GM12865 (cell line): ENCODE data around the gene FRMD4A.

Experiments
- DNase-seq: peaks from one replicate; pipeline ENCODE4 v3.0.0; 2010; ENCODE audit warnings: low read depth
- H3K4me3 ChIP-seq: 2 replicates; pipeline ENCODE4 v1.5.1; 2011; ENCODE audit warnings: mild to moderate bottlenecking, low read depth, low read length, control low read depth
- TF ChIP-seq, protein P1 (sequence below): IDR thresholded peaks from 2 replicates; pipeline ENCODE4 v1.5.1; 2011; ENCODE audit warnings: low read length, control low read depth, low read depth, inconsistent platforms; ENCODE audit not compliant: insufficient read depth; ENCODE audit errors: missing control alignments

The FRMD4A gene

DNA sequence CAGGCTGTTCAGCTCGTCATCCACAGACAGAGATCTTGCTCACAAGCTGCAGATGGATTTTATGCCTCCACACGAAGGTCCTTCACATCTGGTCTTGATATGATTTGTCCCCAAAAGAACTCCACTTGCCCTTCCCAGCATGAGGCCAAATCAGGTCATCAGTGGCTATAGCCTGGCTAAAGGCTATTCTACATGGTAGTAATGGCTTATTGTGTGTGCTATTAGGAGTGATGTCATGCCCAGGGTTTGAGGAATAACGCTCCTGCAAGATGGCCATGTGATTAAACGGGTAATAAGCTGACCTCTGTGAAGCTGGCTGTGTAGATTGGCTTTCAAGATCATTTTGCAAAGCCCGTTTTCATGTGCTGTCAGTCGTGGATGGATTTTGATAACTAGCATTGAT, 313.8 kb downstream of the FRMD4A start:
- TF ChIP-seq, protein P1, sequence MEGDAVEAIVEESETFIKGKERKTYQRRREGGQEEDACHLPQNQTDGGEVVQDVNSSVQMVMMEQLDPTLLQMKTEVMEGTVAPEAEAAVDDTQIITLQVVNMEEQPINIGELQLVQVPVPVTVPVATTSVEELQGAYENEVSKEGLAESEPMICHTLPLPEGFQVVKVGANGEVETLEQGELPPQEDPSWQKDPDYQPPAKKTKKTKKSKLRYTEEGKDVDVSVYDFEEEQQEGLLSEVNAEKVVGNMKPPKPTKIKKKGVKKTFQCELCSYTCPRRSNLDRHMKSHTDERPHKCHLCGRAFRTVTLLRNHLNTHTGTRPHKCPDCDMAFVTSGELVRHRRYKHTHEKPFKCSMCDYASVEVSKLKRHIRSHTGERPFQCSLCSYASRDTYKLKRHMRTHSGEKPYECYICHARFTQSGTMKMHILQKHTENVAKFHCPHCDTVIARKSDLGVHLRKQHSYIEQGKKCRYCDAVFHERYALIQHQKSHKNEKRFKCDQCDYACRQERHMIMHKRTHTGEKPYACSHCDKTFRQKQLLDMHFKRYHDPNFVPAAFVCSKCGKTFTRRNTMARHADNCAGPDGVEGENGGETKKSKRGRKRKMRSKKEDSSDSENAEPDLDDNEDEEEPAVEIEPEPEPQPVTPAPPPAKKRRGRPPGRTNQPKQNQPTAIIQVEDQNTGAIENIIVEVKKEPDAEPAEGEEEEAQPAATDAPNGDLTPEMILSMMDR, result no peak
- no peak for DNase-seq
- H3K4me3 ChIP-seq, result no peak overlapping the region

DNA sequence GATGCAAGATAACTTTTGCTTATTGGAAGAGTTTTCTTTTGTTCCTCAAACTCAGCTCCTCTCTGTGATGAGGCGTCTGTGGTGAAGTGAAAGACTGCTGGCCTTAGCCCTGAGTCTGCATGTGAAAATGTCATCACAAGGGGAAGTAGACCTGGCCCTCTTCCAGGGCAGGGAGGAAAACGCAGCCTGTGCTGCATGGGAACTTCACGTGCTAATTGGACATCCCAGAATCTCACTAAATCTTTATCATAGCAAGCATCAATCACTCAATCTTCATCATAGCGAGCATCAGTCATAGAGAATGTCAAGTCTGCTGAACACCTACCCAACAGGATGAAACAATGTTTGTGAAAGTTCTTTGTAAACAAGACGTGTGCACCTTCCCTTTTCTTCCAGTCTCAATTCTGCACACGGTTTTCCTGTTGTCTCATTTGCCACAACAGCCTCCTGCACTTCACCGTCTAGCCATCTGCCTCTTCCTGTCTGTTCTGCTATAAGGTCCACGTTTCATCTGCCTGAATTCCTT, 314.6 kb downstream of the FRMD4A start:
- DNase-seq, result peak; percentile 71
- no peak overlapping the region; the same call in none of the 2 replicates for H3K4me3 ChIP-seq
- TF ChIP-seq, protein P1, result no peak

DNA sequence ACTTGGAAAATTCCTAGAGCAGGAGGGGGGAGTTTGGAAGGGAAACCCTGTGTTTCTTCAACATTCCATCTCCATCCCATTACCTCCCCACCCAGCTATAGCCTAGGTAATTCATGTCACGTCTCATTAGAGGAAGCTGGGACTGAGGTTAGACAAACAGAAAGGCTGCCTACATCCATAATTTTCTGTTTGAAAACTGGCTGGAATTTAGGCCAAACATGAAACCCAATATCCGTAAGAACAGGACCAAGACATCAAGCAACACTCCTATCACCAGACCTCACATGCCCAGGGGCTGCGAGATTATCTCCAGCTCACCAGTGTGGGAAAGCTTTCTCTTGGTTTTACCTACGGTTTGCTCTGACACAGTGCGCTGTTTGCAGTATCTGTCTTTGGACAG, 316.3 kb downstream of the FRMD4A start:
- TF ChIP-seq, protein P1, result no peak
- no peak for DNase-seq
- no peak overlapping the region for H3K4me3 ChIP-seq

DNA sequence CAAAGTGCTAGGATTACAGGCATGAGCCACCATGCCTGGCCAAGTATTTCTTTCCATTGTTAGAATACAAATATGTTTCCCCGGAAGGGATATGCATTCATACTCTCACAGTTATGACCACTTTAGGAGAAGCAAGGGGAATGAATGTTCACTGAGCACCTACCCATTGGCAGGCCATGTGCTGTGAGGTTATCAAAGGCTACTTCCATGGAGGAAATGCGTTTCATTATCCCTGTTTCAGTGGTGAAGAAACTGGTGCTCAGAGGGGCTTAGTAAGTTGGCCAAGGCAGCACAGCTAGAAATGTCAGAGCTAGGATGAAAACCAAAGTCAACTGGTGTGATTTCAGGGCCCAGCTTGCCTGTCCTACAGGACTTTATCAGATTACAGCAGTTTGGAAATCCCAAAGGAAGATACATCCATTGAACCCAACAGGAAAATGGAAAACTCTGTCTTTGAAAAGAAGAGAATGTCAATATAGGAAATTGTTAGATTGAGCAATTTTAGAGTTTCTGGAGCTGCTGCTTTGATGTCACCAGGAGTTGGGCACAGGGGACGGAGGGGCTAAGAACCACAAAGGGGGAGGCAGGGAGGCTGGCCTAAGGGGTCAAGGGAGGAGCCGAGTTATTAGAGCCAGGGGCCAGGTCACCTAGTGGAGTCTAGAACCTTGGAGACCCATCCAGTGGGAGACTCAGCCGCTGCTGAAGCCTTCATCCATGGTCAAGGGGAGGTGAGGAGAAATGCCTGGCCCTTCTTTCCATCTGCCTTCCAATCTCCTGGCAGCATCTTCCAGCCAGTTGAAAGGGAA, 319.8 kb downstream of the FRMD4A start:
- H3K4me3 ChIP-seq, result no peak overlapping the region
- no peak for DNase-seq
- TF ChIP-seq, protein P1, result no peak

DNA sequence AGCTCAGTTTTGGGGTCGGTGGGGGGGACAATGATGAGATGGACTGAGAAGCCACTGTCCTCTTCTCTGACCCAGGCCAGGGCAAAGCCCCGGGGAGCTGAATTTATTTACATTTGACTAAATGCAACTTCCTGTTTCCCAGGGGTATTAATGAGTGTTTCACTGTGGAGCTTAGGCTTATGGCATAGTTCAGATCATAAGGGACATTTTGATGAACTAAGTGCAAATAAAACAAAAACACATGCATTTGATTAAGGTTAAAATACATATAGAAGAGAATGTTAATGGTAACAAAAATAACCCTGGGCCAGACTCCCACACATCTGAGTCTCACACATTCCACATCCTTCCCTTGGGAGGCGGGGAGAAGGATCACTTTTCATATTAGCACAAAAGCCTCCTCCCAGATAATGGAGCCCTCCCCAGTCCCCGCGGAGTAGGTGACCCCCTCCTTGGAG, 320.6 kb downstream of the FRMD4A start:
- DNase-seq, result peak; percentile 84
- peak overlapping the region; percentile 74 for H3K4me3 ChIP-seq
- TF ChIP-seq, protein P1, result no peak

DNA sequence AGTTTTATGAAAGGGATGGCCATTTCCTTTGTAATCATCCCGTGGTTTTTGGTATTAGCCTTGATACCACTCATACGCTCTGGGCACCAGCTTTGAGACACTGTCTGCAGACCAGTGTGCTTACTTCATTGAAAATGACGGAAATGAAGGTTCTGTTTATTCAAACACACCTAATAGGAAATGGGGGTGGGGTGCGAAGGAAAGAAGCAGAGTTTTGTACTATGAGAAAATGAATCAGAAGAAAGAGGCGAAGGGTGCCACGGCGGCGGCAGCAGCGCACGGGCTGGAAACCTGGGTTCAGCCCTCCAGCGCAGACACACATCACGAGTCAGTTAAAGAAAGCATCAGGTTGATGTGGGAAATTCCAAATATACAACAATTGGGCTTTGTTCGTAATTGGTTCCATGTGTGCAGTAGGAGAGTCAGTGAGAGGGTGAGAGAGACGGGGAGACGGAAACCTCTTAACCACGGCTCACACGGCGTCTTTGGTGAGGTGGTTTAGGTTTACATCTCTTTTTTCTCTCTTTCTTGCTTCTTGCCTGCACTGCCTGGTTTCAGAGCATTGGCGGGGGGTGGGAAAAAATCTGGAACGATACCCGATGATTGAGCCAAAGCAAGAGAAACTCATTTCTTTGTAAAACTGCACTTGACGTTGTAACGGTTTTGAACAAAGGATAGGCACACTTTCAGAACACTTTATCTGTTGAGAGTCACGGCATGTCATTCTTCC, 321.2 kb downstream of the FRMD4A start:
- TF ChIP-seq, protein P1, result no peak
- peak; percentile 95 for DNase-seq
- peak overlapping the region; percentile 74 for H3K4me3 ChIP-seq
